Lung microvascular endothelial cell (primary cell): Measurements from ENCODE around the gene MGRN1. TPM values are rescaled to one million over a fixed set of nuclear protein-coding genes. Genes with fewer than 3 reads are reported as not detected.

Experiments used
- DNase-seq, 2 donors: peaks; one replicate each; pipeline versions ENCODE4 v3.0.0 to v3.0.0-alpha.2; 2010; ENCODE audit warnings: low read depth in 2 of 2
- total RNA-seq: library from RNA; depleted of rRNA; stranded (reverse); fragments of >200 nt; gene quantifications from 2 replicates; pipeline ENCODE4 v1.2.1, GENCODE V29; 2014

Gene MGRN1
- total RNA-seq, 1 donor from 2014 or later: 18.3 TPM

DNA sequence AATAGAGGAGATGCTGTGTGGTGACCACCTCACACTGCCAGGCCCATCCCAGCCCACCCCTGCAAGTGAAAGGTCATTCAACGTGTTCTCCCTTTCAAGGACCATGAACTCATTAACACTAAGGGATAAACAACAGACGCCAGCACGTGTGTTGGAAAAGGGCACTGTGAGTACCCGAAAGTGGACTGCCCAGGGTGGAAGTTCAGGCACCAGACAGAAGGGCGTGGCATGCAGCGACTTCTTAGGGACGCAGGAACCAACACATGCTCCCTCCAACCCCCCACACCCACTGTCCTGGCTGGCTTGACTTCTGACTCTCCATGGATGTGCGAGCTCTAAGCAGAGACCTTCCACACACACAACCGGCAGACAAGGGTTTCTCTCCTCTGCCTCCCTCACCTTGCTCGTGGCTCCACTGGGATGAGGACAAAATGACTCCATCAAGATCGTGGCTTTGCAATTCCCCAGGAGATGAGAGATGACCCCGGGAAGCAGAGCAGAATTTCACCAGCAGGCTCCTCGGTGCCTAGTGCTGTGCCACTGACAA is 20.9 kb upstream of the MGRN1 start:
- DNase-seq: no peak

- DNase-seq: no peak
These were observed 20.2 kb upstream of the MGRN1 start for GRCh38 chr16:4604401-4604800.

GRCh38 chr16:4606354-4606753 is 18.3 kb upstream of the MGRN1 start:
- DNase-seq: no peak

DNA sequence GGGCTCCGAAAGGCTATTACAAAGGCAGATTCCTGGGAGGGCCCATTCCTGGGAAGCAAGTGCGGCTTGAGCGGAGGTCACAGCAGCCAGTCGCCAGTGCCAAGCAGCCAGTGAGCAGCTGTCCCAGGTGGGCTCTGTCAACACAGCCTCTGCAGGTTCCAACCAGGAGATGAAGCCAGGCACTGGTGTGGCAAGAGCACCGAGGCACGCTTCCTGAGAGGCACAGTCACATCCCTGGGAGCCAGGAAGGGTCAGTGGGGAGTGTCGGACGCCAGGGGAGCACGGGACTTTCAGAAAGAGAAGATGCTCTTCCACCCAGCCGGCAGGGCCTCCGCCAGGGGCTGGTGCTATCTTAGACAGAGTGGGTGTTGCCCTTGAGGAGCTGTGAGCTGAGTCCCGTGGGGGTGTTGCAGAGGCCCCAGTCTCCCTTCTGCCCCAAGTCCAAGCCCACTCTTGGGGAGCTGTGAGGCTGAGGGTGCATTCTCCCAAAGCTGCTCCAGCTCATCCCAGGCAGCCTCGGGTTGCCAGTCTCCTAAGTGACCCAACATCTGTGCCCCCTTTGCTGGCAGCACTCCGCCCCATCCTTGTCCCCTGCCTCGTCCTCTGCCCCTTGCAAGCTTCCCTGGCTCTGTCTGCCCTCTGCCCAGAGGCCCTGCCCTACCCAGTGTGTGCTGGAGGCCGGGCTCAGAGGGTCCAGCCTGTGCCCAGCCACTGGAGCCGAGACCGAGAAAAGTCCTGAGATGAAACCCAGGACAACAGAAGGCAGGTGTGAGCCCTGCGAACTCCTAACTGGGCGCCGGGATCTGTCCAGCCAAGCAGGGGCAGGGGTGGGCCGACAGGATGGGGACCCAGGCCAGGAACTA is 16.6 kb upstream of the MGRN1 start:
- no peak for DNase-seq

DNA sequence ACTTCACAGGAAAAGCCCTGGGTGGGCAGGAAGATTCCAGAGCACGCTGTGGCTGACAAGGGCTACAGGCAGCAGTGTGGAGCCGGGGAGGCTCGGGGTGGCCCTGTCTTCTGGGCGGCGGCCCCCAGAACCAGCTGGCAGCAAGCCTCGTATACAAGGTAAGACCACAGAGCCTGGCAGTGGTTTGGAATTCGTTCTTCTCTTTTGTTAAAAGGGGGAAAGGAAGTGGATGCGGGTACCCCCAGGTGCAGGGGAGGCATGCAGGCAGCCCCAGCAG is 16.0 kb upstream of the MGRN1 start:
- DNase-seq: no peak

- no peak for DNase-seq
These were observed 15.2 kb upstream of the MGRN1 start for GRCh38 chr16:4609200-4610010.

DNA sequence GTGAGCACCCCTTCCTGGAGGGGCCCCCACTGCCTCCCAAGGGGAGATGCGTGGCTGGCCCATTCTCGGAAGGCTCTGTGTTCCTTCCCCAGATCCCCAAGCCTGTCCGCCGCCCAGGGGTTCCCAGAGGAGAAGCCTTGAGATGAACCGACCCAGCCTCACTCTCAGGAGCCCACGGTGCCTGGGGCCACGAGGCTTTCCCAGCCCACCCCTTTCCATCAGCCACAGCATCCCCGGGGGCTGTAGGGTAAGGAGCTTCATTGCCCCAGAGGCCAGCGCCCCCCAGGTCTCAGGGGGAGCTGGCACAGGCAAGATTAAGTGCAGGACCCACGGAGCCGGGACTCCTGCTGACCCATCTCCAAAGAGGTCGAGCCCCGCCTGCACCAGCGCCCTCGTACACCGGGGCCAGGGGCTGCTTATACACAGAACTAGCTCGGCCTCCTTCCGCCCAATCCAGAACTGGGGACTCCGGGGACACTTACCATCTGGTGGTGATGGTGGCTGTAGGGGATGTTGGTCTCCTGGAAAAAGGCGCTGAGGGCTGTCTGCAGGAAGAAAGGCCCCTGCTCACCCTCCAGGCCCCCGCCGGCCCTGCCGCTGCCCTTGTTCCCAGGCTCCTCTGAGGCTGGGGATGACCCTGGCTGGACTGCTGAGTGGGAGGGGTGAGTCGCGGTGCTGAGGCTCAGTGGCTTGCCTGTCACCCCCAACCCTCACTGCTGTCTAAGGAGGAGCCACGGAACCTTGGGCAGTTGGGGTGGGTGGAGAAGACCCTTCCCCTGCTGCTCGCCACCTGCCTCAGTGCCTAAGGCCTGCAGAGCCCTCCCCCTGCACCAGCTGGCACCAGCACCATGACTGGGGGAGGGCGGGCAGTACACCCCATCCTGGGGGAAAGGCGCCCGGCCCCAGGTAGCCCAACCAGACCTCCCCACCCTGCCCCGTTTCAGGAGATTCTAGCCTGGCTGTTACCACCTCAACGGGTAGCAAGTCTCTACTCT is 14.3 kb upstream of the MGRN1 start:
- DNase-seq: no peak

- DNase-seq: no peak
These were observed 13.1 kb upstream of the MGRN1 start for GRCh38 chr16:4611337-4612021.

GRCh38 chr16:4612474-4612931 is 12.1 kb upstream of the MGRN1 start:
- DNase-seq: no peak

GRCh38 chr16:4612977-4613635 is 11.5 kb upstream of the MGRN1 start:
- DNase-seq: no peak

DNA sequence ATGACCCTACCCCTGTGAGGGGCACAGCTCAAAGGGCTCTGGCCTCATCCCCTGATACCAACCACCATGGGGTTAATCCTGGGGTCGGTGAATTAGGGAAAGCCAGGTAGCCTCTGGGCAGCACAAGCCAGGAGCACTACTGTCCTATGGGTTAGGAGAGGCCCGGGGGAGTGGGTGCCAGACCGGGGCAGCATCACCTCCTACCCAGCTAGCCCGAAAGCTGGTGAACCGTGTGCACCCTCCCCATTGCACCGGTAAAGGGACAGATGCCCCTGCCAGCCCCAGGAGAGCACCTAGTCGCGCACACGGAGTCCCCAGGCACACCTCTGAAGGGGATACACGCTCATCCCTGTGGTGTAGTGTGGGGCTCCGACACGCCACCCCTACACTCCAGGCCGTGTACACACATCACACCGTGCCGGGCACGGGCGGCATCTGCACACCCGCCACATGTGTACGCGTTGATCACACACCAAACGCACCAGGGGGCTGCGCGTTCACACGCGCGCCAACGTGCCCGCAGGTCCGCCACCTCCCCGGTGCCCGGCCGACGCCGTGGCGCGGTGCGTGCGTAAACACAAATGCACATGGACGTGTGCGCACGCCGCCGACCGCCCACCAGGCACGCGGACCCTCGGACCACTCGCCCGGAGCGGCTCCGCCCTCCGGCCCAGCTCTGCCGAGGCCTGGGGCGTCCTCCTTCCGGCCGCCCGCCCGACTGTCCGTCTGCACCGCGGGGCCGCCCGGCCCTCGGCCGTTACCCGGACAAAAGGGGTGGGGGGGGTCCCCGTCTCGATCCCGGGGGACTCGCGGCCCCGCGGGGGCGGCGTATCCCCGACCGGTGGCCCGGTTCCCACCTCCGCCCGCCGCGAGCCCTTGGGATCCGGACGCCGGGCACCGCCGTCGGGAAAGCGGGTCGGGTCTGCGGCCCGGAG is 10.7 kb upstream of the MGRN1 start:
- peak; percentile 56 to 67 for DNase-seq

DNA sequence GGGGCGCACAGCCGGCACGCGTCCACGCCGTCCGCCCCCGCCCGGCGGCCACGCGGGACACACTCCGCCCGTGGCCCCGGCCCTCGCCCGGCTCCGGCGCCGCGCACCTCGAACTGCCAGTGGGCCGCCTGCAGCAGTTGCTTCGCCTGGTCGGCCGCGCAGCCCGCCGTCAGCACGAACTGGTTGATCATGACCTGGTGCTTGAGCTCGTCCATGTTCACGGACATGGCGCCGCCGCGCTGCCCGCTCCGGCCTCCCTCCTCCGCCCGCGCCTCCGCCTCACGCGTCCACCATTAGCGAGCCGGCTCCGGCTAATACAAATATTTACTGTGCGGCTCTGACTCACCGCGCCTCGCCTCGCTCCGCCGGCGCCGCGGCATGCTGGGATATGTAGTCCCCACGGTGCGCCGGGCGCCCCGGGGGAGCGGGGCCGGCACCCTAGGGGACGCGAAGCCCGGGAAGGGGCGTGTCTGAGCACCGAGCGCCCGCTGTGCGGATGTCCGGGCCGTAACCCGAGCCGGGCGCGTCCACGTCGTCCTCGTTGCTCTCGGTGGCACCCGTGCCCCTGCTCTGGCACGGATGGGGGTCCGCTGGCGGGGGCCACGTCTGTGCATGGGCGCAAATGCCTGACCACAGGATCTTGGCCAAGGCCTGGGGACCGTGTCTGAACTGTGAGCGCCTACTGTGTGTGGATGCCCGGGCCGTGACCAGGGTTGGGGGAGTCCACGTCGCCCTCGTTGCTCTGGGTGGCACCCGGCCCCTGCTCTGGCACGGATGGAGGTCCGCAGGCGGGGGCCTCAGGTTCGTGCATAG is 9.8 kb upstream of the MGRN1 start, which contains the start of gene UBALD1:
UBALD1 (minus strand) TSS at position 318 of the 813 bp plus-strand sequence; CDS start at position 227, 91 bp downstream.
- DNase-seq: peak; percentile 90

DNA sequence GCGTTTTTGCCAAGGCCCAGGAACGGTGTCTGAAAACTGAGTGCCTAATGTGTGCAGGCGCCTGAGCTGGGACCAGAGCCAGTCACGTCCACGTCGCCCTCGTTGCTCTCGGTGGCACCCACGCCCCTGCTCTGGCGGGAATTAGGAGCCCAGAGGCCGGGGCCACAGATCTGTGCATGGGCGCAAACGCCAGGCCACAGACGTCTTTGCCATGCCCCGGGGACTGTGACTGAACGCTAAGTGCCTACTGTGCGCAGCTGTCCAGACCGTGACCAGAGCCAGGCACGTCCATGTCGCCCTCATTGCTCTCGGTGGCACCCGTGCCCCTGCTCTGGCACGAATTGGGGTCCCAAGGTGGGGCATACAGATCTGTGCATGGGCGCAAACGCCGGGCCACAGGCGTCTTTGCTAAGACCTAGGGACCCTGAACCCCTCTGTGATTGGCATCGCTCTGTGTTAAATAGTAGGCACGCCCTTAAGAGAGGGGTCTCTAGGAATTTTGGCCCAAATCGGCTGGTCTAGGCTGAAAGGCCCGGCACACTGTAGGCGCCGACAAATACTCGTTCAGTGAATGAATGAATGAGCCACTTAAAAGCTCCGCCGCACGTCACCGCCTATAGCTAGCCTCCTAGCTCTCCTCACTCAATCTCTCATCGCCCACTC is 9.1 kb upstream of the MGRN1 start:
- DNase-seq: no peak

- peak; percentile 100 for DNase-seq
These were observed 8.4 kb upstream of the MGRN1 start for GRCh38 chr16:4616047-4616811.

DNA sequence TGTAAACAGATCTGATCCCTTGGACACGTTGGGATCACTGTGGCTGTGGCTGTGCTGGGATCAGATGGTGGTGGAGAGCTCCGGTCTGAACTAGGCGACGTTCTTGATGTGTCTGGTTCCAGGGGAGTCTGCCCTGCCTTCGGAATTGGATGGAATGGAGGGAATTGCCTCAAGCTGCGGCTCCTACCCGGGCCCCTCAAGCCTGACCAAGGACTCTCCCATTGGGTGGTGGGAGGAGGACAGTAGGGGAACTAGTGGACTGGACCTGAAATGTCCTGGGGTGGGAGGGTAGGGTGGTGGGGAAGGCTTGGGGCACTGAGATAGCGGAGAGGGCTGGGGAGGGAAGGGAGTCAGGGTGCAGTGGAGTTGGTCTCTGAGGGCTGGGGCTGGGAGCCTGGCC is 6.7 kb upstream of the MGRN1 start:
- DNase-seq: no peak

DNA sequence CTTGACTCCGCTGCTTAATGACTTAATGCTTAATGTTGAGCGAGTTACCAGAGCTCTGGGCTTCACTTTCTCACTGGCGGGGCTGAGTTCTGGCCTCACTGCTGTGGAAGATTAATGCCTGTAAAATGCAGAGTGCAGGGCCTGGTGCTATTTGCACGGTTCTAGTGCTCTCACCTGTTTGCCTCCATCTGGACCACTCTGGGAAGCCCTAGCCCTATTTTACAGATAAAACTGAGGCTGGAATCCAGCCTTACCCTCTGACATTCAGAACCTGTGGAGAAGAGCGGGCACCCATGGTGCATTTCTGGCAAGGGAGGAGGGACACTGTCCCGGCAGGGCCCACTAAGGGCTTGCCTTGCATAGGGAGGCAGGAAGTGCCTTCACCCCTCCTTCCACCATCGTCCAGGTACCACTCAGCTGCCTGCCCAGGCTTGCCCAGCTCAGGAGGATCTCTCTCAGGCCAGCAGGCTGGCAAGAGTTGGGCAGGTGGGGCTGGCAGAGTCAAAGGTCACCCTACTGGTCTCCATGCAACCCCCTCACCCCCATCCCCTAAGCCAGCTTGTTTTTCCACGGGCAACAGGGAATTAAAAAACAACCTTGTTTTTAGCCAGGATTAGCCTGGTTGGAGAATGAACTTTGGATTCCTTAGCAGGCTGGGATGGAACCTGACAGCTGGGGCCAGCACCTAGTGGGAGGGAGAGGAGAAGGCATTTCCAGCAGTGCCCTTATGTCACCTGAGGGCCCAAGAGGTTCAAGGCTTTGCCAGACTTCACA is 5.8 kb upstream of the MGRN1 start:
- DNase-seq: no peak
